CD8-positive, alpha-beta memory T cell (primary cell): ENCODE results near the gene LMAN2. TPM values are rescaled to one million over a fixed set of nuclear protein-coding genes. Genes with fewer than 3 reads are reported as not detected.
A peak's percentile ranks its signal among the peaks of the same experiment; 100 is the strongest.
"Not testable (repeated sequence)": the region's sequence is repeated elsewhere in the genome, so short reads cannot be mapped to it uniquely, and the experiment has no call there.

Source experiments
- CTCF ChIA-PET: fragments of 350-600 bp; sonication (Branson Sonifier 250); formaldehyde crosslinking; loops from one replicate; lab custom pipeline; 2021; ENCODE audit warnings: antibody characterized with exemption; lab: Charles Lee
- POLR2A ChIA-PET: fragments of 350-600 bp; sonication (Branson Sonifier 250); formaldehyde crosslinking; loops from one replicate; lab custom pipeline; 2021; ENCODE audit warnings: antibody characterized with exemption; lab: Charles Lee
- DNase-seq, 5 donors: peaks; one replicate each; pipeline versions ENCODE4 v3.0.0 to v3.0.0-alpha.2; 2020 to 2022; ENCODE audit warnings: mixed read lengths in 1 of 5
- H3K27ac ChIP-seq: one replicate; pipeline ENCODE4 v1.7.0; 2013; ENCODE audit warnings: low read depth, mild to moderate bottlenecking, low read length, moderate library complexity
- H3K27me3 ChIP-seq: 2 replicates; pipeline ENCODE4 v1.7.0; 2013; ENCODE audit warnings: low read length, mild to moderate bottlenecking; ENCODE audit not compliant: insufficient read depth, poor library complexity, severe bottlenecking
- H3K36me3 ChIP-seq: 2 replicates; pipeline ENCODE4 v1.7.0; 2013; ENCODE audit warnings: mild to moderate bottlenecking, low read length, moderate library complexity; ENCODE audit not compliant: insufficient read depth
- H3K4me1 ChIP-seq: 2 replicates; pipeline ENCODE4 v1.7.0; 2013; ENCODE audit warnings: mild to moderate bottlenecking, low read length, moderate library complexity; ENCODE audit not compliant: insufficient read depth
- H3K4me3 ChIP-seq: 2 replicates; pipeline ENCODE4 v1.7.0; 2013; ENCODE audit warnings: mild to moderate bottlenecking, low read length
- H3K9me3 ChIP-seq: 2 replicates; pipeline ENCODE4 v1.7.0; 2013; ENCODE audit warnings: mild to moderate bottlenecking, low read length
- H3K27ac Mint-ChIP-seq, 8 donors: one replicate each; pipeline ENCODE4 v1.8.0; 2020 to 2021; ENCODE audit warnings: mixed read lengths in 8 of 8, mild to moderate bottlenecking in 6 of 8, inconsistent platforms in 3 of 8, moderate library complexity in 3 of 8
- H3K27me3 Mint-ChIP-seq, 2 donors: one replicate each; pipeline ENCODE4 v1.8.0; 2020 to 2021; ENCODE audit warnings: mixed read lengths in 2 of 2, mild to moderate bottlenecking in 1 of 2, moderate library complexity in 1 of 2
- H3K36me3 Mint-ChIP-seq, 3 donors: one replicate each; pipeline ENCODE4 v1.8.0; 2020 to 2021; ENCODE audit warnings: mixed read lengths in 3 of 3, inconsistent platforms in 1 of 3, mild to moderate bottlenecking in 1 of 3
- H3K4me1 Mint-ChIP-seq, 3 donors: one replicate each; pipeline ENCODE4 v1.8.0; 2020 to 2021; ENCODE audit warnings: mixed read lengths in 3 of 3, inconsistent platforms in 1 of 3, mild to moderate bottlenecking in 1 of 3
- H3K4me3 Mint-ChIP-seq, 7 donors: one replicate each; pipeline ENCODE4 v1.8.0; 2020 to 2021; ENCODE audit warnings: mixed read lengths in 7 of 7, mild to moderate bottlenecking in 6 of 7, moderate library complexity in 4 of 7, inconsistent platforms in 2 of 7
- H3K9me3 Mint-ChIP-seq, 5 donors: one replicate each; pipeline ENCODE4 v1.8.0; 2020 to 2022; ENCODE audit warnings: mixed read lengths in 5 of 5, mild to moderate bottlenecking in 3 of 5, moderate library complexity in 2 of 5, inconsistent platforms in 1 of 5
- polyA plus RNA-seq: library from polyadenylated mRNA; unstranded; fragments of 300-500 nt; fragmentation: Illumina TruSeq; gene quantifications from one replicate; pipeline ENCODE4 v1.2.3, GENCODE V29; 2021
- total RNA-seq, 2 experiments: library from RNA; stranded (reverse); gene quantifications; one replicate each; pipeline ENCODE4 v1.2.3, GENCODE V29; 2021

Gene LMAN2
- total and polyA plus RNA-seq, 3 experiments from 2014 or later: 112 to 276 (median 126) TPM

DNA sequence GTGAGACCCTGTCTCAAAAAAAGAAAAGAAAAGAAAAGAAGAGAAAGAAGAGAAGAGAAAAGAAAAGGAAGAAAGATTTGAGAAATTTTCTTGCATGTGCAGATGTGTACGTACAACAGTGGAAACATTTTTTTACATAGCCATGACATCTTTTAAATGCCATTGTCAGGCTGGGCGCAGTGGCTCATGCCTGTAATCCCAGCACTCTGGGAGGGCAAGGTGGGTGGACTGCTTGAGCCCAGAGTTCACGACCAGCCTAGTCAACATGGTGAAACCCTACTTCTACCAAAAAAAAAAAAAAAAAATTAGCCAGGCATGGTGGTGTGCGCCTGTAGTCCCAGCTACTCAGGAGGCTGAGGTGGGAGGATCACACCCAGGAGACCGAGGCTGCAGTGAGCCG, 6.6 kb downstream of the LMAN2 start:
- no peak overlapping the region for H3K4me3 ChIP-seq
- H3K36me3 ChIP-seq: peaks cover 14% of the 10 kb centered on the region
- peaks cover 22% of the 10 kb centered on the region for H3K4me1 ChIP-seq
- peaks cover 3 to 59% (median 10%) of the 10 kb centered on the region in 3 donors for H3K36me3 Mint-ChIP-seq
- POLR2A ChIA-PET: interaction anchor here (0.7 kb wide), 1 partner anchor 255 kb away, joined by 3 read pairs; no protein-coding TSS in a partner anchor
- no peaks in the 10 kb centered on the region for H3K9me3 ChIP-seq
- no peaks in the 10 kb centered on the region for H3K27me3 Mint-ChIP-seq
- peaks cover 40 to 55% (median 50%) of the 10 kb centered on the region in 3 donors for H3K4me1 Mint-ChIP-seq
- no peaks in the 10 kb centered on the region for H3K27me3 ChIP-seq
- peak overlapping the region in 1 of 8 donors; percentile 21 for H3K27ac Mint-ChIP-seq
- DNase-seq: no peak
- no peak overlapping the region for H3K27ac ChIP-seq
- no peak overlapping the region for H3K4me3 Mint-ChIP-seq
- no peaks in the 10 kb centered on the region for H3K9me3 Mint-ChIP-seq
- CTCF ChIA-PET: interaction anchor here (3.4 kb wide), 1 partner anchor 26 kb away, joined by 13 read pairs; no protein-coding TSS in a partner anchor

GRCh38 chr5:177343777-177344176, 7.7 kb downstream of the LMAN2 start:
- Mint-ChIP-seq H3K4me3 (peak overlapping the region in 1 of 7 donors; percentile 27), H3K9me3 (no peaks in the 10 kb centered on the region), H3K27me3 (no peaks in the 10 kb centered on the region), H3K4me1 (peaks cover 38 to 55% (median 46%) of the 10 kb centered on the region in 3 donors), H3K27ac (peak overlapping the region in 2 of 8 donors; percentile 0 to 74), H3K36me3 (peaks cover 10 to 59% (median 16%) of the 10 kb centered on the region in 3 donors)
- H3K27me3 ChIP-seq: no peaks in the 10 kb centered on the region
- ChIA-PET CTCF (interaction anchor here (0.7 to 3.4 kb wide), 2 partner anchors 25 to 27 kb away, joined by 3 to 13 read pairs; no protein-coding TSS in a partner anchor), POLR2A (interaction anchor here (0.5 kb wide), 1 partner anchor 71 kb away, joined by 3 read pairs; no protein-coding TSS in a partner anchor)
- no peak for DNase-seq
- H3K4me1 ChIP-seq: peaks cover 22% of the 10 kb centered on the region
- H3K4me3 ChIP-seq: no peak overlapping the region
- no peaks in the 10 kb centered on the region for H3K9me3 ChIP-seq
- H3K27ac ChIP-seq: no peak overlapping the region
- peaks cover 13% of the 10 kb centered on the region for H3K36me3 ChIP-seq

DNA sequence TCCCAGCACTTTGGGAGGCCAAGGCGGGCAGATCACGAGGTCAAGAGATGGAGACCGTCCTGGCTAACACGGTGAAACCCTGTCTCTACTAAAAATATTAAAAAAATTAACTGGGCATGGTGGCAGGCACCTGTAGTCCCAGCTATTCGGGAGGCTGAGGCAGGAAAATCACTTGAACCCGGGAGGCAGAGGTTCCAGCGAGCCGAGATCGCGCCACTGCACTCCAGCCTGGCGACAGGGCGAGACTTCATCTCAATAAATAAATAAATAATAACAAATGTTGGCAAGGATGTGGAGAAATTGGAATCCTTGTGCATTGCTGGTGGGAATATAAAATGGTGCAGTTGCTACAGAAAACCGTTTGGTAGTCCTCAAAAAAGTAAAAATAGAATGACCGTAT, 8.5 kb downstream of the LMAN2 start:
- H3K27me3 Mint-ChIP-seq, H3K27me3 ChIP-seq, DNase-seq, H3K4me3 ChIP-seq, H3K27ac ChIP-seq, H3K4me3 Mint-ChIP-seq, H3K27ac Mint-ChIP-seq, H3K9me3 ChIP-seq, H3K9me3 Mint-ChIP-seq, CTCF ChIA-PET: not testable (repeated sequence)
- H3K36me3 ChIP-seq: peaks cover 20% of the 10 kb centered on the region
- peaks cover 10 to 65% (median 16%) of the 10 kb centered on the region in 3 donors for H3K36me3 Mint-ChIP-seq
- peaks cover 38 to 56% (median 46%) of the 10 kb centered on the region in 3 donors for H3K4me1 Mint-ChIP-seq
- POLR2A ChIA-PET: interaction anchor here (0.6 to 0.8 kb wide), 2 partner anchors 66 to 197 kb away, joined by 3 to 4 read pairs; partner anchors contain the start of gene F12
- H3K4me1 ChIP-seq: peaks cover 21% of the 10 kb centered on the region

- H3K9me3 ChIP-seq: no peaks in the 10 kb centered on the region
- Mint-ChIP-seq H3K4me3 (peak overlapping the region in 3 of 7 donors; percentile 27 to 68 (median 49)), H3K9me3 (no peaks in the 10 kb centered on the region), H3K4me1 (peaks cover 25 to 27% (median 26%) of the 10 kb centered on the region in 3 donors), H3K27ac (peak overlapping the region; percentile 41 to 91 (median 76)), H3K27me3 (no peaks in the 10 kb centered on the region), H3K36me3 (peaks cover 10 to 75% (median 25%) of the 10 kb centered on the region in 3 donors)
- ChIA-PET CTCF (interaction anchor here (1.1 kb wide), 1 partner anchor 52 kb away, joined by 4 read pairs; no protein-coding TSS in a partner anchor), POLR2A (no interaction called here)
- peaks cover 12% of the 10 kb centered on the region for H3K4me1 ChIP-seq
- no peak overlapping the region for H3K4me3 ChIP-seq
- no peak for DNase-seq
- H3K36me3 ChIP-seq: peaks cover 54% of the 10 kb centered on the region
- no peaks in the 10 kb centered on the region for H3K27me3 ChIP-seq
- no peak overlapping the region for H3K27ac ChIP-seq
Measured at GRCh38 chr5:177339107-177339638, 12.3 kb downstream of the LMAN2 start.

- no peak for DNase-seq
- Histone ChIP-seq H3K4me1 (peaks cover 12% of the 10 kb centered on the region), H3K27me3 (no peaks in the 10 kb centered on the region), H3K36me3 (peaks cover 61% of the 10 kb centered on the region), H3K9me3 (no peaks in the 10 kb centered on the region), H3K27ac (no peak overlapping the region), H3K4me3 (no peak overlapping the region)
- peak overlapping the region in 4 of 8 donors; percentile 12 to 60 (median 37) for H3K27ac Mint-ChIP-seq
- peaks cover 14 to 79% (median 30%) of the 10 kb centered on the region in 3 donors for H3K36me3 Mint-ChIP-seq
- CTCF ChIA-PET: interaction anchor here (1.1 kb wide), 1 partner anchor 52 kb away, joined by 4 read pairs; no protein-coding TSS in a partner anchor
- POLR2A ChIA-PET: no interaction called here
- no peak overlapping the region for H3K4me3 Mint-ChIP-seq
- no peaks in the 10 kb centered on the region for H3K27me3 Mint-ChIP-seq
- no peaks in the 10 kb centered on the region for H3K9me3 Mint-ChIP-seq
- peaks cover 22 to 23% (median 23%) of the 10 kb centered on the region in 3 donors for H3K4me1 Mint-ChIP-seq
Measured at GRCh38 chr5:177338251-177339106, 13.0 kb downstream of the LMAN2 start.

DNA sequence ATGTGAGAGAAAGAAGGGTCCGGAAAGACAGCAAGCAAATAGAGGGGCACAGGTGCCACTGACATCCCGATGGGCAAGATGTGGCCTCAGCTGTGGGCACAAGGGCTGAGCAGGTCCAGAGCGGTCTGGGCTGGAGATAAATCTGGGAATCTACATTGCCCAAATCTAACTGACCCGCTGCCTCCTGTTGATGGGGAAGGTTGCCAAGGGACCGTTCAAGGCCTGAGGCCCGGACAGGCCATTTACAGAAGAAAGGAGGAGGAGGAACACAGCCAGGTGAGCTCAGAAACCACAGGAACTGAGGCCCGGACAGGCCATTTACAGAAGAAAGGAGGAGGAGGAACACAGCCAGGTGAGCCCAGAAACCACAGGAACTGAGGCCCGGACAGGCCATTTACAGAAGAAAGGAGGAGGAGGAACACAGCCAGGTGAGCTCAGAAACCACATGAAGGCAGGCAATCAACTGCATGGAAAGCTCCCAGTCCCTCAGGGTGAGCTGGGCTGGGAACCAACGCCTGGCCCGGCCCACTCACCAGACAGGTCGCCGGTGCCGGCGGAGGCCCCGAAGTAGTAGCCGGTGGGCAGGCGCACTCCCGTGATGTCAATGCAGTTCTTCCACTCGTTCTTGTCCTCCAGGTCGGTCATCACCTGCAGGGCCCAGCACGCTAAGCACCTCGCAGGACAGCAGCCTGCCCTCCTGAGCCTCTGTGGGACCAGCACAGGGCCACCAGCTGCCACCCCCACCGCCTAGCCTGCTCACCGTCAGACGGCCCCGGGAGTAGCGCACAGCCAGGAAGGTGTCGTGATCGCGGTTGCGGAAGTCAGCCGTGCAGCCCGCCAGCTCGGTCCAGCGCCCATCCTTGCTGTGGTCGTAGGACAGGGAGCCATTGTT, 14.6 kb downstream of the LMAN2 start:
- no peak overlapping the region for H3K27ac Mint-ChIP-seq
- no peak overlapping the region for H3K27ac ChIP-seq
- H3K4me1 Mint-ChIP-seq: peaks cover 19 to 22% (median 21%) of the 10 kb centered on the region in 3 donors
- H3K36me3 ChIP-seq: peaks cover 70% of the 10 kb centered on the region
- H3K4me3 ChIP-seq: no peak overlapping the region
- no peaks in the 10 kb centered on the region for H3K9me3 ChIP-seq
- no peaks in the 10 kb centered on the region for H3K27me3 ChIP-seq
- no peaks in the 10 kb centered on the region for H3K9me3 Mint-ChIP-seq
- H3K27me3 Mint-ChIP-seq: no peaks in the 10 kb centered on the region
- H3K4me3 Mint-ChIP-seq: peak overlapping the region in 1 of 7 donors; percentile 18
- ChIA-PET CTCF (no interaction called here), POLR2A (no interaction called here)
- no peak for DNase-seq
- peaks cover 12% of the 10 kb centered on the region for H3K4me1 ChIP-seq
- peaks cover 14 to 83% (median 31%) of the 10 kb centered on the region in 3 donors for H3K36me3 Mint-ChIP-seq

DNA sequence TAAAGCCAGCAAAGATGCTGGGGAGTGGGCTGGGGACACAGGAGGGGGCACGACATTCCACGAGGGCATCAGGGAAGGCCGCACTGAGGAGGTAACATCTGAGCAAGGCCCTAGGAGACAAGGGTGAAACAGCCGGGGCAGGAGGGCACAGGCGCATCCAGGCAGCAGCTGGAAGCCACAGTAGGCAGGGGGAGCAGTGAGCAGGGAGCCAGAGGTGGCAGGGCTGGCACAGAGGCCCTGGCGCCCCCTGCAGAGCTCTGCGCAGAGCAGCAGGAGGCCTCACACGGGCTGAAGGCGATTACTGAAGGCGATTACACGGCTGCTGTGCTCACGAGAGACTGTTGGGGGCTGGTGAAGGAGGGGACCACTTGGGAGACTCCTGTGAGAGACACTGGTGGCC, 15.4 kb downstream of the LMAN2 start:
- H3K27me3 Mint-ChIP-seq: no peaks in the 10 kb centered on the region
- H3K4me1 Mint-ChIP-seq: peaks cover 17 to 25% (median 22%) of the 10 kb centered on the region in 3 donors
- Histone ChIP-seq H3K9me3 (no peaks in the 10 kb centered on the region), H3K4me1 (peaks cover 12% of the 10 kb centered on the region), H3K36me3 (peaks cover 77% of the 10 kb centered on the region), H3K27ac (no peak overlapping the region), H3K27me3 (no peaks in the 10 kb centered on the region), H3K4me3 (no peak overlapping the region)
- no peak for DNase-seq
- POLR2A ChIA-PET: no interaction called here
- CTCF ChIA-PET: no interaction called here
- H3K27ac Mint-ChIP-seq: peak overlapping the region in 1 of 8 donors; percentile 61
- no peaks in the 10 kb centered on the region for H3K9me3 Mint-ChIP-seq
- H3K36me3 Mint-ChIP-seq: peaks cover 14 to 83% (median 24%) of the 10 kb centered on the region in 3 donors
- H3K4me3 Mint-ChIP-seq: no peak overlapping the region
